B cell (primary cell): Measurements from ENCODE around the gene TMEM52. TPM values are rescaled to one million over a fixed set of nuclear protein-coding genes. Genes with fewer than 3 reads are reported as not detected.

Experiments used
- ATAC-seq: fragments of 200-7000 bp; cut with Tn5 transposase; one replicate; pipeline ENCODE4 v1.10.0; 2021; ENCODE audit warnings: low read depth, mild to moderate bottlenecking, moderate number of reproducible peaks, moderate library complexity
- CTCF ChIA-PET: fragments of 350-600 bp; sonication (Branson Sonifier 250); formaldehyde crosslinking; loops from one replicate; lab custom pipeline; 2021; ENCODE audit warnings: antibody characterized with exemption, inconsistent platforms; lab: Charles Lee
- POLR2A ChIA-PET: fragments of 350-600 bp; sonication (Branson Sonifier 250); formaldehyde crosslinking; loops from one replicate; lab custom pipeline; 2021; ENCODE audit warnings: antibody characterized with exemption; lab: Charles Lee
- DNase-seq: peaks from one replicate; pipeline ENCODE4 v3.0.0; 2013
- H2AFZ ChIP-seq: 2 replicates; pipeline ENCODE4 v1.6.1; 2012; ENCODE audit warnings: mild to moderate bottlenecking, low read depth, low read length; ENCODE audit not compliant: insufficient read depth, poor library complexity, severe bottlenecking
- H3K27ac ChIP-seq, 2 donors: 1 replicate in 1 of 2; 2 replicates in 1 of 2; pipeline ENCODE4 v1.5.1; 2012 to 2013; ENCODE audit warnings: low read length in 2 of 2, mild to moderate bottlenecking in 2 of 2, moderate library complexity in 1 of 2
- H3K27me3 ChIP-seq, 4 experiments: fragments of 200-600 bp in 1 of 4; sonication (generic) in 1 of 4; replicated peaks in 1 of 4; 1 replicate in 2 of 4; 2 replicates in 2 of 4; pipeline versions ENCODE4 v1.6.1 to v1.7.0; 2013 to 2016; ENCODE audit warnings: low read length in 3 of 4, mild to moderate bottlenecking in 2 of 4, mixed read lengths in 1 of 4, moderate library complexity in 1 of 4; ENCODE audit not compliant: insufficient read depth in 4 of 4, control insufficient read depth in 3 of 4; ENCODE audit errors: control extremely low read depth in 1 of 4
- H3K36me3 ChIP-seq, 2 experiments: replicated peaks in 1 of 2; 1 replicate in 1 of 2; 2 replicates in 1 of 2; pipeline versions ENCODE4 v1.6.1 to v1.7.1; 2013; ENCODE audit warnings: low read length in 1 of 2; ENCODE audit not compliant: insufficient read depth in 2 of 2, control insufficient read depth in 1 of 2; ENCODE audit errors: control extremely low read depth in 1 of 2, extremely low read depth in 1 of 2
- H3K4me1 ChIP-seq, 2 donors: fragments of 200-600 bp in 1 of 2; sonication (generic) in 1 of 2; 1 replicate in 1 of 2; 2 replicates in 1 of 2; pipeline versions ENCODE4 v1.5.1 to v1.6.1; 2013 to 2017; ENCODE audit warnings: low read length in 2 of 2; ENCODE audit not compliant: control insufficient read depth in 2 of 2, insufficient read depth in 2 of 2
- H3K4me2 ChIP-seq: replicated peaks from 2 replicates; pipeline ENCODE3; 2012; ENCODE audit warnings: mild to moderate bottlenecking, low read depth, low read length; ENCODE audit not compliant: poor library complexity, severe bottlenecking
- H3K4me3 ChIP-seq, 5 experiments: fragments of 200-600 bp in 1 of 5; sonication (generic) in 1 of 5; 1 replicate in 3 of 5; 2 replicates in 2 of 5; pipeline versions ENCODE4 v1.5.1 to v1.7.0; 2011 to 2016; ENCODE audit warnings: low read length in 4 of 5, mild to moderate bottlenecking in 4 of 5, low read depth in 2 of 5, control low read depth in 1 of 5, moderate library complexity in 1 of 5; ENCODE audit not compliant: insufficient read depth in 1 of 5; ENCODE audit errors: control extremely low read depth in 1 of 5, extremely low read depth in 1 of 5
- H3K79me2 ChIP-seq: fragments of 200-600 bp; sonication (generic); one replicate; pipeline ENCODE4 v1.6.0; 2016; ENCODE audit warnings: low read length; ENCODE audit not compliant: control insufficient read depth, insufficient read depth
- H3K9ac ChIP-seq: fragments of 200-600 bp; sonication (generic); 2 replicates; pipeline ENCODE4 v1.6.1; 2017; ENCODE audit warnings: mild to moderate bottlenecking, low read length, moderate library complexity
- H3K9me3 ChIP-seq, 3 donors: one replicate each; pipeline versions ENCODE4 v1.6.1 to v1.7.1; 2013; ENCODE audit warnings: low read length in 2 of 3; ENCODE audit not compliant: control insufficient read depth in 2 of 3, insufficient read depth in 1 of 3; ENCODE audit errors: control extremely low read depth in 1 of 3
- H4K20me1 ChIP-seq: 2 replicates; pipeline ENCODE4 v1.6.0; 2012; ENCODE audit warnings: mild to moderate bottlenecking, low read length; ENCODE audit not compliant: insufficient read depth, control insufficient read depth, poor library complexity, severe bottlenecking
- H3K27ac Mint-ChIP-seq: one replicate; pipeline ENCODE4 v1.8.0; 2021; ENCODE audit warnings: mixed read lengths
- H3K27me3 Mint-ChIP-seq: one replicate; pipeline ENCODE4 v1.8.0; 2021; ENCODE audit warnings: mixed read lengths
- H3K4me1 Mint-ChIP-seq: one replicate; pipeline ENCODE4 v1.8.0; 2021; ENCODE audit warnings: mixed read lengths
- H3K4me3 Mint-ChIP-seq: one replicate; pipeline ENCODE4 v1.8.0; 2021; ENCODE audit warnings: mixed read lengths
- H3K9me3 Mint-ChIP-seq: one replicate; pipeline ENCODE4 v1.8.0; 2022; ENCODE audit warnings: mixed read lengths; ENCODE audit not compliant: insufficient read depth
- EZH2 ChIP-seq: IDR thresholded peaks from 2 replicates; pipeline ENCODE4 v1.6.1; 2012; ENCODE audit warnings: borderline replicate concordance, low read depth, mild to moderate bottlenecking, moderate library complexity, low read length; ENCODE audit not compliant: insufficient read depth, poor library complexity, severe bottlenecking
- WGBS: methylation state at CpG from one replicate; pipeline ENCODE4 v1.1.5; 2013; ENCODE audit warnings: missing lambda C conversion rate; ENCODE audit not compliant: insufficient coverage; 5-methylcytosine and 5-hydroxymethylcytosine counted together
- intact Hi-C: fragments of 100-400 bp; cut with micrococcal nuclease; formaldehyde crosslinking; loops from one replicate; pipeline ENCODE4 v1.10.0; 2022
- polyA plus RNA-seq: library from polyadenylated mRNA; depleted of rRNA; stranded (reverse); fragments of >200 nt; gene quantifications from 2 replicates; pipeline ENCODE4 v1.2.3, GENCODE V29; 2012
- total RNA-seq, 2 donors: library from RNA; stranded (reverse); fragments of 120-200 nt in 1 of 2; gene quantifications; 1 replicate in 1 of 2; 2 replicates in 1 of 2; pipeline versions ENCODE4 v1.2.3 to v1.2.4, GENCODE V29; 2013 to 2022
- TF ChIP-seq, protein P1 (sequence below): fragments of 200-600 bp; IDR thresholded peaks from one replicate; pipeline ENCODE4 v1.8.0; 2022; ENCODE audit warnings: antibody characterized with exemption, mild to moderate bottlenecking

The TMEM52 gene
- total and polyA plus RNA-seq, 2 donors (not counting 1 experiment from before 2014, with no cell fraction given): 0.69 to 1.00 TPM

DNA sequence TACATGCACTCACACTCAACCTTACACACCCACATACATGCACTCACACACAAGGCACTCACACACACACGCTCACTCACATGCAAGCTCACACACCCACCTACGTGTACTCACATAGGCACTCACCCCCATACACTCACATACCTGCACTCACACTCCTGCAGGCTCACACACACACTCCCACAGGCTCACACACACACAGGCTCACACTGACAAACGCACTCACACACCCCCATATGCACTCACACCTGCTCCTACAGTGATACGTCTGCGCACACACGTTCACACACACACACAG, 19.1 kb upstream of the TMEM52 start:
- Histone ChIP-seq H3K27me3 (peaks cover 0 to under 1% (median 0%) of the 10 kb centered on the region in 4 experiments), H3K4me1 (no peaks in the 10 kb centered on the region), H3K79me2 (no peaks in the 10 kb centered on the region), H3K4me3 (no peak overlapping the region), H4K20me1 (no peaks in the 10 kb centered on the region), H2AFZ (no peak overlapping the region), H3K9ac (no peak overlapping the region), H3K27ac (no peak overlapping the region), H3K4me2 (no peak overlapping the region), H3K36me3 (no peaks in the 10 kb centered on the region), H3K9me3 (no peaks in the 10 kb centered on the region)
- H3K4me1 Mint-ChIP-seq: peaks cover 3% of the 10 kb centered on the region
- TF ChIP-seq, protein P1, sequence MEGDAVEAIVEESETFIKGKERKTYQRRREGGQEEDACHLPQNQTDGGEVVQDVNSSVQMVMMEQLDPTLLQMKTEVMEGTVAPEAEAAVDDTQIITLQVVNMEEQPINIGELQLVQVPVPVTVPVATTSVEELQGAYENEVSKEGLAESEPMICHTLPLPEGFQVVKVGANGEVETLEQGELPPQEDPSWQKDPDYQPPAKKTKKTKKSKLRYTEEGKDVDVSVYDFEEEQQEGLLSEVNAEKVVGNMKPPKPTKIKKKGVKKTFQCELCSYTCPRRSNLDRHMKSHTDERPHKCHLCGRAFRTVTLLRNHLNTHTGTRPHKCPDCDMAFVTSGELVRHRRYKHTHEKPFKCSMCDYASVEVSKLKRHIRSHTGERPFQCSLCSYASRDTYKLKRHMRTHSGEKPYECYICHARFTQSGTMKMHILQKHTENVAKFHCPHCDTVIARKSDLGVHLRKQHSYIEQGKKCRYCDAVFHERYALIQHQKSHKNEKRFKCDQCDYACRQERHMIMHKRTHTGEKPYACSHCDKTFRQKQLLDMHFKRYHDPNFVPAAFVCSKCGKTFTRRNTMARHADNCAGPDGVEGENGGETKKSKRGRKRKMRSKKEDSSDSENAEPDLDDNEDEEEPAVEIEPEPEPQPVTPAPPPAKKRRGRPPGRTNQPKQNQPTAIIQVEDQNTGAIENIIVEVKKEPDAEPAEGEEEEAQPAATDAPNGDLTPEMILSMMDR: no peak
- no peak for TF ChIP-seq EZH2
- CTCF ChIA-PET: no interaction called here
- H3K27ac Mint-ChIP-seq: no peak overlapping the region
- no peak for ATAC-seq
- POLR2A ChIA-PET: no interaction called here
- 75% methylated on average over 6 of the region's 6 CpGs for WGBS
- H3K4me3 Mint-ChIP-seq: no peak overlapping the region
- intact Hi-C loops: no loop called here
- no peak for DNase-seq
- no peaks in the 10 kb centered on the region for H3K9me3 Mint-ChIP-seq
- no peaks in the 10 kb centered on the region for H3K27me3 Mint-ChIP-seq

DNA sequence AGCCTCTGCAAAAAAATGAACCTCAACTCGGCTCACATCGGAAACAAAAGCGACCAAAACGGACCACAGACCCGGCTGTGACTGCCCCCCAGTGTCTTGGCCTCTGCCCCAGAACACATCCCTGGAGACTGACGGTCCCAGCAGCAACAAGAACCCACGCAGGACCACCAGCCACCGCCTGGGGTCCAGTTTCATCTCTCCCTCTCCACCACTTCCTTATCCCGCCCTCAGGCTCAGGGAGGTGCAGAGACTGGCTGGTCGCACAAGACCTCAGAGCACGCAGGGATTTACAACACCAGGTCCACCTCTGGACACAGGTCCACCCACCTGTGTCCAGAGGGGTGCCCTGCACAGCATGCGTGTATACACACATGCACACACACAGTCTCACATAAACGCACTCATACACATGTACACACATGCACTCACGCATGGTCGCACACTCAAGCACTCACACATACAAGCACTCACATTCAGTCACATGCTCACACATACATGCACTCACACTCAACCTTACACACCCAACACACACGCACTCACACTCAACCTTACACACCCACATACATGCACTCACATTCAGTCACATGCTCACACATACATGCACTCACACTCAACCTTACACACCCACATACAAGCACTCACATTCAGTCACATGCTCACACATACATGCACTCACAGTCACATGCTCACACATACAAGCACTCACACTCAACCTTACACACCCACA, 18.6 kb upstream of the TMEM52 start:
- DNase-seq (no peak), ATAC-seq (no peak)
- H3K9me3 Mint-ChIP-seq: no peaks in the 10 kb centered on the region
- H3K79me2 ChIP-seq: no peaks in the 10 kb centered on the region
- H2AFZ ChIP-seq: no peak overlapping the region
- CTCF ChIA-PET: no interaction called here
- no peak overlapping the region for H3K4me2 ChIP-seq
- no peak overlapping the region for H3K4me3 Mint-ChIP-seq
- no peaks in the 10 kb centered on the region for H3K4me1 Mint-ChIP-seq
- H3K27me3 Mint-ChIP-seq: no peaks in the 10 kb centered on the region
- no peaks in the 10 kb centered on the region for H3K36me3 ChIP-seq
- POLR2A ChIA-PET: no interaction called here
- H3K27ac Mint-ChIP-seq: no peak overlapping the region
- TF ChIP-seq, protein P1: no peak
- no peak for TF ChIP-seq EZH2
- no peak overlapping the region for H3K27ac ChIP-seq
- intact Hi-C loops: no loop called here
- no peak overlapping the region for H3K9ac ChIP-seq
- WGBS: 78% methylated on average over 15 of the region's 16 CpGs
- no peaks in the 10 kb centered on the region for H4K20me1 ChIP-seq
- no peak overlapping the region for H3K4me3 ChIP-seq
- H3K9me3 ChIP-seq: no peaks in the 10 kb centered on the region
- H3K27me3 ChIP-seq: no peaks in the 10 kb centered on the region
- H3K4me1 ChIP-seq: no peaks in the 10 kb centered on the region
